ENCODE data around the gene MYH7B.

MYH7B gene

DNA sequence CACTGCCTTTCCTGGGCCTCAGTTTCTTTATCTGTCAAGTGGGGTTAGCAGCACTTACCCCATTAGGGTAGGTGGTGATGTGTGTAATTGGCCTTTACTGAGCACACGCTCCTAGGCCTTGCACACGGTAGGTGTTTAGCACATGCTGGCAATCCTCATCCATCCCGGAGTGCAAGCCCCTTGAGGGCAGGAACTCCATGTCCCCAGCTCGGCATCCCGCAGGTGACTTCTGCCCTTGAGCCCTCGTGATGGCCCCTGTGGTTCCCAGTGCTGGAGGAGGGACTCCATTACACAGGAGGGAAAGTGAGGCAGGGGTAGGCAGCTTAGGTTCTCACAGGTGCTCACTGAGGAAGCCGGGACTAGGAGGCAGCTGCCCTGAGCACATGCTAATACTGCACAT lies 40.0 kb downstream of the MYH7B start:
- DNase-seq (ENCODE audit: low read depth), result no peak
- TF ChIP-seq, protein P1, sequence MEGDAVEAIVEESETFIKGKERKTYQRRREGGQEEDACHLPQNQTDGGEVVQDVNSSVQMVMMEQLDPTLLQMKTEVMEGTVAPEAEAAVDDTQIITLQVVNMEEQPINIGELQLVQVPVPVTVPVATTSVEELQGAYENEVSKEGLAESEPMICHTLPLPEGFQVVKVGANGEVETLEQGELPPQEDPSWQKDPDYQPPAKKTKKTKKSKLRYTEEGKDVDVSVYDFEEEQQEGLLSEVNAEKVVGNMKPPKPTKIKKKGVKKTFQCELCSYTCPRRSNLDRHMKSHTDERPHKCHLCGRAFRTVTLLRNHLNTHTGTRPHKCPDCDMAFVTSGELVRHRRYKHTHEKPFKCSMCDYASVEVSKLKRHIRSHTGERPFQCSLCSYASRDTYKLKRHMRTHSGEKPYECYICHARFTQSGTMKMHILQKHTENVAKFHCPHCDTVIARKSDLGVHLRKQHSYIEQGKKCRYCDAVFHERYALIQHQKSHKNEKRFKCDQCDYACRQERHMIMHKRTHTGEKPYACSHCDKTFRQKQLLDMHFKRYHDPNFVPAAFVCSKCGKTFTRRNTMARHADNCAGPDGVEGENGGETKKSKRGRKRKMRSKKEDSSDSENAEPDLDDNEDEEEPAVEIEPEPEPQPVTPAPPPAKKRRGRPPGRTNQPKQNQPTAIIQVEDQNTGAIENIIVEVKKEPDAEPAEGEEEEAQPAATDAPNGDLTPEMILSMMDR (IDR thresholded peaks at IDR 0.05; ENCODE audit: insufficient read depth, low read depth, low read length, missing control alignments), result no peak
- no peak overlapping the region for H3K4me3 ChIP-seq (ENCODE audit: low read depth, low read length)

DNA sequence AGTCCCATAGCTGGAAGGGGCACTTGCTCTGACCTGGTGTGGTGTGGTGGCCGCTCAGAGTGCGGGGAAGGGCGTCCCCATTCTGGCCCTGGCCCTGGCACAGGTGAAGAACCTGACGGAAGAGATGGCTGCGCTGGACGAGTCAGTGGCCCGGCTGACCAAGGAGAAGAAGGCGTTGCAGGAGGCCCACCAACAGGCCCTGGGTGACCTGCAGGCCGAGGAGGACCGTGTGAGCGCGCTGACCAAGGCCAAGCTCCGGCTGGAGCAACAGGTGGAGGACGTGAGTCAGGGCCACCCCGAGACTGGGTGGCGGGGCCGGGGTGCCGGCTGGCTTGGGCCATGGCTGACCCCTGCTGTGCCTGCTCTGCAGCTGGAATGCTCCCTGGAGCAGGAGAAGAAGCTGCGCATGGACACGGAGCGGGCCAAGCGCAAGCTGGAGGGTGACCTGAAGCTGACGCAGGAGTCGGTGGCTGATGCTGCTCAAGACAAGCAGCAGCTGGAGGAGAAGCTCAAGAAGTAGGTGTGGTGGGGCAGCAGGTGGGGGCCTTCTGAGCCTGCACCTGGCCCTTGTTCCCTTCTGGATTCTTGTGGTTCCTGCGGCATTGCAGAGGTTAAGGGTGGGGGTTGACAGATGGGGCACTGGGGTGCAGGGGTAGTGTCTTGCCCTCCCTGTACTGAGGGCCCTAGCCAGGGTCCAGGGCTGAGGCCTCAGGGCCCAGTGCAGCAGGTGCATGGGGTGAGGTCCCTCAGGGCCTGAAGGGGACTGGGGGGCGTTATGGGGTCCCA lies 40.8 kb downstream of the MYH7B start:
- DNase-seq (ENCODE audit: low read depth), result no peak
- no peak overlapping the region for H3K4me3 ChIP-seq (ENCODE audit: low read depth, low read length)
- TF ChIP-seq, protein P1 (IDR thresholded peaks at IDR 0.05; ENCODE audit: insufficient read depth, low read depth, low read length, missing control alignments), result no peak

DNA sequence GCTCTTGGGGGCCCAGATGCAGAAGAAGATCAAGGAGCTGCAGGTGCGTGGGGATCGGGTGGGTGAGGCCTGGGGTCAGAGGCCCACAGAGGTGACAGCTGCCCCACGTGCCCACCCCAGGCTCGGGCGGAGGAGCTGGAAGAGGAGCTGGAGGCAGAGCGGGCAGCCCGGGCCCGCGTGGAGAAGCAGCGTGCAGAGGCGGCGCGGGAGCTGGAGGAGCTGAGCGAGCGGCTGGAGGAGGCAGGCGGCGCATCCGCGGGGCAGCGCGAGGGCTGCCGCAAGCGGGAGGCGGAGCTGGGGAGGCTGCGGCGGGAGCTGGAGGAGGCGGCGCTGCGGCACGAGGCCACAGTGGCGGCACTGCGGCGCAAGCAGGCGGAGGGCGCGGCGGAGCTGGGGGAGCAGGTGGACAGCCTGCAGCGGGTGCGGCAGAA lies 41.5 kb downstream of the MYH7B start:
- no peak for DNase-seq (ENCODE audit: low read depth)
- H3K4me3 ChIP-seq (ENCODE audit: low read depth, low read length), result no peak overlapping the region
- TF ChIP-seq, protein P1 (IDR thresholded peaks at IDR 0.05; ENCODE audit: insufficient read depth, low read depth, low read length, missing control alignments), result no peak

DNA sequence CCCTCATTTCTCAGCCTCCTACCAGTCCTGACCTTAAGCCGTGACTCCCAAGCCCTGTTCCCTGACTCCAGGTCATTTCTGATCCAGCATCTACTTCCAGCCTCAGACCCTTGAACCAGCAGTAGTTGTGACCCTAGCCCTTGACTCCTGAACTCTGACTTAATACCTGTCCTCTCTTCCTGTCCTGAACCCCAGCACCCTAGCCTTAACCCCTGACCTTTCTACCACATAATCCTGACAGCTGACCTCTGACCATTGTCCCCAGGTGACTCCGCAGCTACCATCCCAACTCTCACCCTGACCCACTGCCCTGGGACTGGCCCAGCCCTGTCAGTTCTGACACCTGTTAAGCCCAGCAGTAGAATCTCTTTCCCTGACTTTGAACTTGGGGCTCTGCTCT lies 42.1 kb downstream of the MYH7B start:
- TF ChIP-seq, protein P1 (IDR thresholded peaks at IDR 0.05; ENCODE audit: insufficient read depth, low read depth, low read length, missing control alignments), result no peak
- H3K4me3 ChIP-seq (ENCODE audit: low read depth, low read length), result no peak overlapping the region
- DNase-seq (ENCODE audit: low read depth), result no peak

DNA sequence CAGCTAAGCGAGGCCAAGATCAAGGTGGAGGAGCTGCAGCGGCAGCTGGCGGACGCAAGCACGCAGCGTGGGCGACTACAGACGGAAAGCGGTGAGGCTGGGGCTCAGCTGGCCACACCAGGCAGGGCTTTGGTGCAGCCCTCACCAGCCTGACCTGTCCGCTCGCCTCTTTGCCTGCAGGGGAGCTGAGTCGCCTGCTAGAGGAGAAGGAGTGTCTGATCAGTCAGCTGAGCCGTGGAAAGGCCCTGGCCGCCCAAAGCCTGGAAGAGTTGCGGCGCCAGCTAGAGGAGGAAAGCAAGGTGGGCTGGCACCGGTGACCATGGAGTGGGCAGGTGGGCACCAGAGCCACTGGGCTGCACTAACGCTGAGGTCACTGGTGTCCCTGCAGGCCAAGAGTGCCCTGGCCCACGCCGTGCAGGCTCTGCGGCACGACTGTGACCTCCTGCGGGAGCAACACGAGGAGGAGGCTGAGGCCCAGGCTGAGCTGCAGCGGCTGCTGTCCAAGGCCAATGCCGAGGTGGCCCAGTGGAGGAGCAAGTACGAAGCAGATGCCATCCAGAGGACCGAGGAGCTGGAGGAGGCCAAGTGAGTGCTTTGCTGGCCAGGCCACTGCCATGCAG lies 42.8 kb downstream of the MYH7B start:
- DNase-seq (ENCODE audit: low read depth), result no peak
- H3K4me3 ChIP-seq (ENCODE audit: low read depth, low read length), result no peak overlapping the region
- TF ChIP-seq, protein P1 (IDR thresholded peaks at IDR 0.05; ENCODE audit: insufficient read depth, low read depth, low read length, missing control alignments), result no peak

DNA sequence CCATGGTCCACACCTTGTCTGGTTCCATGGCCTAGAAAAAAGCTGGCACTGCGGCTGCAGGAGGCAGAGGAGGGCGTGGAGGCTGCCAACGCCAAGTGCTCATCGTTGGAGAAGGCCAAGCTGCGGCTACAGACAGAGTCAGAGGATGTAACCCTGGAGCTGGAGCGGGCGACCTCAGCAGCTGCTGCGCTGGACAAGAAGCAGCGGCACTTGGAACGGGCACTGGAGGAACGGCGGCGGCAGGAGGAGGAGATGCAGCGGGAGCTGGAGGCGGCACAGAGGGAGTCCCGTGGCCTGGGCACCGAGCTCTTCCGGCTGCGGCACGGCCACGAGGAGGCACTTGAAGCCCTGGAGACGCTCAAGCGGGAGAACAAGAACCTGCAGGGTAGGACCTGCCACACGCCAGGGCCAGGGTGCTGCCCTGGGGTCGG lies 43.4 kb downstream of the MYH7B start:
- TF ChIP-seq, protein P1 (IDR thresholded peaks at IDR 0.05; ENCODE audit: insufficient read depth, low read depth, low read length, missing control alignments), result no peak
- no peak for DNase-seq (ENCODE audit: low read depth)
- H3K4me3 ChIP-seq (ENCODE audit: low read depth, low read length), result no peak overlapping the region

Measured in GM12865 (cell line).